Esophagus mucosa (tissue), 1 donor: ENCODE results near the gene TRIM51G. TPM values are rescaled to one million over a fixed set of nuclear protein-coding genes. Genes with fewer than 3 reads are reported as not detected.
"Not testable (repeated sequence)": the region's sequence is repeated elsewhere in the genome, so short reads cannot be mapped to it uniquely, and the experiment has no call there.

Experiments used
- ATAC-seq: fragments of 200-7000 bp; cut with Tn5 transposase; one replicate; pipeline ENCODE4 v1.9.1; 2020
- total RNA-seq: library from RNA; stranded (reverse); gene quantifications from one replicate; pipeline ENCODE4 v1.2.4, GENCODE V29; 2023
- donor health status: DM: yes; HTN: yes; CAD: no.

TRIM51G gene, protein sequence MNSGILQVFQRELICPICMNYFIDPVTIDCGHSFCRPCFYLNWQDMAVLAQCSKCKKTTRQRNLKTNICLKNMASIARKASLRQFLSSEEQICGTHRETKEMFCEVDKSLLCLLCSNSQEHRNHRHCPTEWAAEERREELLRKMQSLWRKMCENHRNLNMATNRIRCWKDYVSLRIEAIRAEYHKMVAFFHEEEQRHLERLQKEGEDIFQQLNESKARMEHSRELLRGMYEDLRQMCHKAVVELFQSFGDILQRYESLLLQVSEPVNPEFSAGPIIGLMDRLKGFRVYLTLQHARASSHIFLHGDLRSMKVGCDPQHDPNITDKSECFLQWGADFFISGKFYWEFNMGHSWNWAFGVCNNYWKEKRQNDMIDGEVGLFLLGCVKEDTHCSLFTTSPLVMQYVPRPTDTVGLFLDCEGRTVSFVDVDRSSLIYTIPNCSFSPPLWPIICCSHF
- not detected for total RNA-seq

DNA sequence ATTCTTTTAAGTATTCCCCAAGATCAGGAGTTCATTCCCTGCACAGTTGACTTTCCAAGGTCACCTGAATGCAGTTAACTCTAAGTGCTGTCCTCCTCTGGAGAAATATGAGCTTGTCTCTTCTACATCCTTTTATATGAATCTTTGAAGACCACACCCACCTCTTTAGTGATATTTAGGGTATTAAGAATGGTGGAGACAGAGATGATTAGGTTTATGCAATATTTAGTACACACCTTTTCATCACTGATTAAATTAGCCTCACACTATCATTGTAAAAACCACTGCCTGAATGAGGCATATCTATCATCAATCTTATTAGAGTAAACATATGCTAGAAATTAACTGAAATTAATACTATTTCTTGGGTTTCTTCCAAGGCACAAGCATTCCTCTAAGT is at the start of gene TRIM51G:
TSS of gene TRIM51G (minus strand) at position 101 of the 400 bp plus-strand sequence. CDS start 2,190 bp downstream, outside the sequence.
- ATAC-seq: not testable (repeated sequence)

DNA sequence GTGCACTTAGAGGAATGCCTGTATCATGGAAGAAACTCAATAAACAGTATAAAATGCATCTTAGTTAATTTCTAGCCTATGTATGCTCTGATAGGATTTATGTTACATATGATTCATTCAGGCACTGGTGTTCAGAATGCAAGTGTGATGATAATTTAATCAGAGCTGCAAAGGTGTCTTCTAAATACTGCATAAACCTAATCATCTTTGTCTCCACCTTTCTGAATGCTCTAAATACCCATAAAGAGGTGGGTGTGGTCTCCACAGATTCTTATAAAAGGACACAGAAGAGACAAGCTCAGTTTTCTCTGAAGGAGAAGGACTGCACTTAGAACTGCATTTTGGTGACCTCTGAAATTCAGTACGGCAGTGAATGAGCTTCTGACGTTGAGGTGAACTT is 44.8 kb upstream of the TRIM51G start, which contains the start of gene TRIM49B:
TSS of gene TRIM49B (plus strand) at position 301 of the 400 bp plus-strand sequence. CDS start 2,777 bp downstream, outside the sequence.
- ATAC-seq: not testable (repeated sequence)

DNA sequence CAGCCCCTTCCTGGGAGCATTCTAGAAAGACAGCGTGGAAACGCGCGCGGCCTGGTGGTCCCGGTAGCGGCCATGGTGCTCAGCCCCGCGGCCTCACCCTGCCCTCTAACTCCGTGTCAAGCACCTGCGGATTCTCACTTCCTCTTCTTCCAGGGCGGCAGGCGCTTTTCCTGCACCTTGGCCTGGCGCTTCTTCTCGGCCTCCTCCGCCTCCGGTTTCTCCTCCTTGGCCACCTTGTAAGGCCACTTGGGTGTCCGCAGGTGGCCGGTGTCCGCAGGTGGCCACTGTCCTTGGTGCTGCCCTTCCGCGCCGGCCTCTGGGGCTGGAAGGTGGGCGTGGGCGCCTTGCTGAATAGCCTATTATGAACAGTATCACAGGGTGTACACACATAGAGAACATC is 15.1 kb downstream of the TRIM51G start:
- not testable (repeated sequence) for ATAC-seq

DNA sequence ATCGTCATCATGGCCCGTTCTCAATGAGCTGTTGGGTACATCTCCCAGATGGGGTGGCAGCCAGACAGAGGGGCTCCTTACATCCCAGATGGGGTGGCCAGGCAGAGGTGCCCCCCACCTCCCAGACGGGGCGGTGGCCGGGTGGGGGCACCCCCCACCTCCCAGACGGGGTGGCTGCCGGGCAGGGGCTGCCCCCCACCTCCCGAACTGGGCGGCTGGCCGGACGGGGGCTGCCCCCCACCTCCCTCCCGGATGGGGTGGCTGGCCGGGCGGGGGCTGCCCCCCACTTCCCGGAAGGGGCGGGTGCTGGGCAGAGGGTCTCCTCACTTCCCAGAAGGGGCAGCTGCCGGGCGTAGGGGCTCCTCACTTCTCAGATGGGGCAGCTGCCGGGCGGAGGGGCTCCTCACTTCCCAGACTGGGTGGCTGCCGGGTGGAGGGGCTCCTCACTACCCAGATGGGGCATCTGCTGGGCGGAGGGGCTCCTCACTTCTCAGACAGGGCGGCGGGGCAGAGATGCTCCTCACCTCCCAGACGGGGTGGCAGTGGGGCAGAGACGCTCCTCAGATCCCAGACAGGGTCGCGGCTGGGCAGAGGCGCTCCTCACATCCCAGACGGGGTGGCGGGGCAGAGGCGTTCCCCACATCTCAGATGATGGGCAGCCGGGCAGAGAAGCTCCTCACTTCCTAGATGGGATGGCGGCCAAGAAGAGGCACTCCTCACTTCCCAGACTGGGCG is 28.2 kb downstream of the TRIM51G start:
- not testable (repeated sequence) for ATAC-seq

DNA sequence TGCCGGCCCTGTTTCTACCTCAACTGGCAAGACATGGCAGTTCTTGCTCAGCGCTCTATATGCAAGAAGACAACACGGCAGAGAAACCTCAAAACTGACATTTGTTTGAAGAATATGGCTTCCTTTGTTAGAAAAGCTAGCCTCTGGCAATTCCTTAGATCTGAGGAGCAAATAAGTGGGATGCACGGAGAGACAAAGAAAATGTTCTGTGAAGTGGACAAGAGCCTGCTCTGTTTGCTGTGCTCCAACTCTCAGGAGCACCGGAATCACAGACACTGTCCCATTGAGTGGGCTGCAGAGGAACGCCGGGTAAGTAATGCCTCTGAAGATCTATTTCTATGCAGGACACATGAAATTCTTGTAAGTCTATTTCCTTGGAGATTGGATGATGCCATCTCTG is 37.9 kb downstream of the TRIM51G start:
- ATAC-seq: not testable (repeated sequence)

Other genes starting within 250 kb of the TRIM51G start
- not detected for gene TRIM49B, start 44.9 kb upstream of the TRIM51G start, total RNA-seq
- gene TRIM64C, start 75.2 kb upstream of the TRIM51G start, total RNA-seq: not detected
- 3.2 TPM for gene FOLH1, start 224.7 kb upstream of the TRIM51G start, total RNA-seq